Adrenal gland (tissue), 12 donors: Measurements from ENCODE around the gene MLC1. TPM values are rescaled to one million over a fixed set of nuclear protein-coding genes. Genes with fewer than 3 reads are reported as not detected.

Experiments
- DNase-seq, 7 donors: peaks; one replicate each; pipeline ENCODE4 v3.0.0-alpha.2; 2019 to 2020
- H3K27ac ChIP-seq, 5 donors: fragments of 200-600 bp; sonication (generic) in 4 of 5; 1 replicate in 3 of 5; 2 replicates in 2 of 5; pipeline versions ENCODE4 v1.5.1 to v1.8.0; 2016 to 2020; ENCODE audit warnings: mild to moderate bottlenecking in 1 of 5
- H3K27me3 ChIP-seq: fragments of 200-600 bp; 2 replicates; pipeline ENCODE4 v1.8.0; 2021
- H3K36me3 ChIP-seq, 2 donors: fragments of 200-600 bp; replicated peaks in 1 of 2; 1 replicate in 1 of 2; 2 replicates in 1 of 2; pipeline versions ENCODE4 v1.5.1 to v1.8.0; 2018 to 2022
- H3K4me1 ChIP-seq, 2 donors: fragments of 200-600 bp; replicated peaks in 1 of 2; 1 replicate in 1 of 2; 2 replicates in 1 of 2; pipeline versions ENCODE4 v1.5.1 to v1.8.0; 2018 to 2021
- H3K4me3 ChIP-seq, 4 donors: fragments of 200-600 bp; sonication (generic) in 3 of 4; one replicate each; pipeline ENCODE4 v1.5.1; 2016 to 2018
- H3K9me3 ChIP-seq, 3 donors: fragments of 200-600 bp; sonication (generic) in 1 of 3; replicated peaks in 1 of 3; 1 replicate in 2 of 3; 2 replicates in 1 of 3; pipeline versions ENCODE4 v1.5.1 to v1.8.0; 2016 to 2021
- CTCF ChIP-seq, 6 experiments: fragments of 450-650 bp in 4 of 6; fragments of 200-600 bp in 2 of 6; sonication (generic) in 1 of 6; IDR thresholded peaks; 1 replicate in 5 of 6; 2 replicates in 1 of 6; pipeline versions ENCODE4 v1.5.1 to v1.8.0; 2016 to 2021; ENCODE audit warnings: antibody characterized with exemption in 6 of 6, mild to moderate bottlenecking in 2 of 6, moderate library complexity in 1 of 6
- POLR2A ChIP-seq, 2 donors: fragments of 450-650 bp; IDR thresholded peaks; one replicate each; pipeline ENCODE4 v1.6.1; 2017; ENCODE audit warnings: antibody characterized with exemption in 2 of 2, mild to moderate bottlenecking in 2 of 2, moderate library complexity in 1 of 2
- WGBS, 4 donors: extraction: QIAGEN DNeasy Blood & Tissue Kit in 2 of 4; methylation state at CpG; one replicate each; pipeline versions ENCODE4 v1.1.5 to v1.1.7; 2013 to 2017; 5-methylcytosine and 5-hydroxymethylcytosine counted together
- intact Hi-C, 2 donors: fragments of 100-400 bp; cut with DNase I; formaldehyde crosslinking; loops; one replicate each; pipeline versions ENCODE4 v1.14.1 to v1.15.0; 2022 to 2023
- polyA plus RNA-seq, 3 donors: library from polyadenylated mRNA; stranded (reverse); fragments of 200-250 nt in 2 of 3; fragments of 350-450 nt in 1 of 3; fragmentation: Illumina TruSeq in 1 of 3; extraction: RNeasy Lipid Tissue Mini Kit (QIAGEN cat#74804) in 1 of 3; gene quantifications; one replicate each; pipeline ENCODE4 v1.2.3, GENCODE V29; 2013 to 2014
- total RNA-seq, 9 donors: library from RNA; depleted of rRNA in 4 of 9; stranded (reverse); fragments of >200 nt in 4 of 9; fragments of 120-200 nt in 1 of 9; fragmentation: NEBNext Ultra II Directional in 1 of 9; extraction: Animal tissue kit (Norgen Biotek cat#: 25700) in 1 of 9; gene quantifications; one replicate each; pipeline versions ENCODE4 v1.1.0 to v1.2.4, GENCODE V29; 2013 to 2023
- donor health status: healthy with polysubstance abuse.
- donor health status: Bipolar disorder and iron deficiency.
- donor health status: DM: yes; HTN: yes; CAD: no.
- donor health status: DM: no; HTN: no; CAD: no.
- donor health status: DM: no; HTN: no; CAD: no.
- donor health status: DM: yes; HTN: yes; CAD: no.

MLC1 gene
- total and polyA plus RNA-seq, 12 donors: 0.03 to 0.22 TPM; not detected in 10

GRCh38 chr22:50057278-50058060 lies 27.8 kb downstream of the MLC1 start:
- Histone ChIP-seq H3K9me3 (no peaks in the 10 kb centered on the region), H3K4me3 (no peak overlapping the region), H3K27ac (no peak overlapping the region), H3K27me3 (peaks cover 30% of the 10 kb centered on the region), H3K36me3 (no peaks in the 10 kb centered on the region), H3K4me1 (peaks cover 0 to 5% of the 10 kb centered on the region in 2 donors)
- TF ChIP-seq CTCF (IDR thresholded peaks at IDR 0.05): no peak
- TF ChIP-seq POLR2A (IDR thresholded peaks at IDR 0.05): no peak
- intact Hi-C loops: no loop called here
- no peak for DNase-seq
- WGBS, 4 donors: 77 to 82% (median 80%) methylated on average over 11 to 14 of the region's 14 CpGs

GRCh38 chr22:50056214-50056972 lies 28.8 kb downstream of the MLC1 start:
- H3K4me1 ChIP-seq: peaks cover 0 to 5% of the 10 kb centered on the region in 2 donors
- intact Hi-C loops: no loop called here
- DNase-seq: no peak
- H3K36me3 ChIP-seq: no peaks in the 10 kb centered on the region
- H3K27me3 ChIP-seq: peaks cover 29% of the 10 kb centered on the region
- WGBS, 4 donors: 77 to 81% (median 79%) methylated on average over 28 to 34 of the region's 34 CpGs
- no peak overlapping the region for H3K27ac ChIP-seq
- no peaks in the 10 kb centered on the region for H3K9me3 ChIP-seq
- TF ChIP-seq CTCF (IDR thresholded peaks at IDR 0.05) (no peak), POLR2A (IDR thresholded peaks at IDR 0.05) (no peak)
- H3K4me3 ChIP-seq: no peak overlapping the region

GRCh38 chr22:50053861-50054260 lies 31.4 kb downstream of the MLC1 start:
- Histone ChIP-seq H3K36me3 (no peaks in the 10 kb centered on the region), H3K4me3 (no peak overlapping the region), H3K27me3 (peaks cover 9% of the 10 kb centered on the region), H3K27ac (no peak overlapping the region), H3K9me3 (no peaks in the 10 kb centered on the region), H3K4me1 (peaks cover 0 to 5% of the 10 kb centered on the region in 2 donors)
- WGBS, 4 donors: 89 to 91% (median 91%) methylated on average over 18 of the region's 18 CpGs
- TF ChIP-seq POLR2A (IDR thresholded peaks at IDR 0.05) (no peak), CTCF (IDR thresholded peaks at IDR 0.05) (no peak)
- DNase-seq: no peak
- intact Hi-C loops: no loop called here

GRCh38 chr22:50051930-50052329 lies 33.3 kb downstream of the MLC1 start:
- Histone ChIP-seq H3K9me3 (no peaks in the 10 kb centered on the region), H3K27ac (no peak overlapping the region), H3K4me3 (no peak overlapping the region), H3K36me3 (no peaks in the 10 kb centered on the region), H3K4me1 (no peaks in the 10 kb centered on the region), H3K27me3 (peaks cover 7% of the 10 kb centered on the region)
- DNase-seq: no peak
- intact Hi-C loops: no loop called here
- WGBS, 4 donors: 83 to 95% (median 88%) methylated on average over 9 to 18 of the region's 18 CpGs
- TF ChIP-seq CTCF (IDR thresholded peaks at IDR 0.05) (no peak), POLR2A (IDR thresholded peaks at IDR 0.05) (no peak)
